AG08395 (cell line): ENCODE data around the gene MTMR11.
"Not testable (repeated sequence)": the region's sequence is repeated elsewhere in the genome, so short reads cannot be mapped to it uniquely, and the experiment has no call there.

Experiments
- DNase-seq: peaks from one replicate; pipeline ENCODE4 v3.0.0; 2012; ENCODE audit warnings: mixed read lengths, low spot score

MTMR11 gene

DNA sequence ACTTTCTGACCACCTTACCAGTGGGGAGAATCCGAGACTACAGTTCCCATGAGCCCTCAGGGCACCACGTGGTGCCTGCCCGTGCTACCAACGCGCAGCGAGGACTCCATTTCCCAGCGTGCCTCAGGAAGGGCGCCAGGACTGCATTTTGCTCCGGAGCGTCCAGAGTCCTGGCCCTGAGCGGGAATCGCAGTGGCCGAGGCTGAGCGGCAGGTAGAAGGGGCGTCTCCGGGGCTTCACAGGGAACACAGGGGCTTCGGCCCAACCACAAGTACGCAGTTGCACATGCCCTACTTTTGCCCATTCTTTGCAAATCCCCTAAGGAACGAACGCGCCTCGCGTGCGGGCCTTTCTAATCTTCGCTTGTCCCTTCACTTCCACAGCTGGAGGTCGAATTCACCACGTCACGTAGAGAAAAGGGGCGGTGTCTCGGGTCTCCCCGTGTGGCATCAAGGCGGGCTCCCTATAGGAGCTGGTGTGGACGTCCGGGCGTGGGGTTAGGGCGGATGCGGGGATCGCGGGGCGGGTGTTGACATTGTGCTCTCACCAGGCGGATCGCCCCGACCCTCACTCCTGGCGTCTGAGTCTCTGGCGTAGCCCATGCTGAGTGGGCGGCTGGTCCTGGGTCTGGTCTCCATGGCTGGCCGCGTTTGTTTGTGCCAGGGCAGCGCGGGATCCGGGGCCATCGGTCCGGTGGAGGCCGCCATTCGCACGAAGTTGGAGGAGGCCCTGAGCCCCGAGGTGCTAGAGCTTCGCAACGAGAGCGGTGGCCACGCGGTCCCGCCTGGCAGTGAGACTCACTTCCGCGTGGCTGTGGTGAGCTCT lies 37.0 kb downstream of the MTMR11 start, which contains the start of gene BOLA1:
BOLA1 (plus strand) TSS at position 109 of the 825 bp plus-strand sequence; CDS start at position 601, 492 bp downstream.
- peak; percentile 97 for DNase-seq

DNA sequence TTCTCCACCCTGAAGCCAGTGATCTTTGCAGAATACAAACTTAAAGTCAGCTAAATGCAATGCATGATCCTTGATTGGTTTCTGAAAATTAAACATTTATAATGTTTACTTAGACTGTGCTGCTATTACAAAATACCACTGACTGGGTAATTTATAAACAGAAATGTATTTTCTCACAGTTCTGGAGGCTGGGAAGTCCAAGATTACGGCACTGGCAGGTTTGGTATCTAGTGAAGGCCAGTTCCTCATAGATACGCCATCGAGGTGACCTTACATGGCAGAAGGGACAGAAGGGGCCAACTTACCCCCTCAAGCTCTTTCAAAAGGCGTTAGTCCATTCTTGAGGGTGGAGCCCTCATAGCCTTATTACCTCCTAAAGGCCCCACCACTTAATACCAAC lies 40.1 kb downstream of the MTMR11 start:
- no peak for DNase-seq

DNA sequence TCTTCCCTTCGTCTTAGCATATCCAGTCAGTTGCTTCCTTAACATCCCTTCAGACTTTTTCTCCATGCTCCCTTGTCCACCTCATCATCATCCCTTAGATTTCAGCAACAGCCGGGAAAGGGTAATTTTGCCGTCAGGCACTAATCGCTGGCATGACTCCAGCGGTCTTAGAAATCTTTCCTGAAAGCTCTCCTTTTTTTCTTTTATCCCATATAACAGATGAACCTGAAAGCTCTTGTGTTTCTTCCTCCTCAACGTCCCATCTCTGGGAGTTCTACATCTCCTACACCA lies 47.7 kb downstream of the MTMR11 start:
- DNase-seq: no peak

DNA sequence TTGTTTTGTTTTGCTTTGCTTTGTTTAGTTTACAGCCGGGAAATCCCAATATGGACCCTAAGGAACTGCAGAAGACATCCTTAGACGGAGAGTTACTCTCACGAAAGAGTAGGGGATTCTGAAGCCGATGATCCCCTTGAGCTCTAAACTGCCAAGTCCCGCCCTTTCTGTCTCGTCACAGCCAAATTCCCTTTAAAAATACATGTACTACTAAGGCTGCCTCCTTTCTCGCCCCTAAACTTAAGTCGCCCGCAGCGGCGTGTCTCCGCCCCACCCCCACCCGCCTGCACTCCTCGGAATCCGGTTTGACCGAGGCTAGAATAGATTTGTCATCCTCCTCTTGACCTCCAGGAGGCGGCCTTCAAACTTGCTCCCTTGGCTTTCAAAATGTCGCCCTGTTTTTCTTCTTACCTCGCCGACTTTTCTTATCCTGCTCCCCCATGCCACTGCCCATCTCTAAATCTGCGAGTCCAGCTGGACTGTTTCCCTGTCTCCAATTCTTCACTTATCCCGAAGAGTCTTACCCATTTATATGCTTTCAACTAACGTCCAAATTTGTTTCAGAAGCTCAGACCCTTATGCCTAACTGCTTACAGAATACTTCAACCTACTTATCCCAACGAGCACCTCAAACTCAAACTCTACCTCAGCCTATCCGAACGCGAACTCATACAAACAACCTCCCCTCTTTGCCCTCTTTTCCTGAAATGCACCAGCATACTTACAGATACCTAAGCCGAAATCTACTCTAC lies 48.3 kb downstream of the MTMR11 start:
- peak; percentile 78 for DNase-seq

DNA sequence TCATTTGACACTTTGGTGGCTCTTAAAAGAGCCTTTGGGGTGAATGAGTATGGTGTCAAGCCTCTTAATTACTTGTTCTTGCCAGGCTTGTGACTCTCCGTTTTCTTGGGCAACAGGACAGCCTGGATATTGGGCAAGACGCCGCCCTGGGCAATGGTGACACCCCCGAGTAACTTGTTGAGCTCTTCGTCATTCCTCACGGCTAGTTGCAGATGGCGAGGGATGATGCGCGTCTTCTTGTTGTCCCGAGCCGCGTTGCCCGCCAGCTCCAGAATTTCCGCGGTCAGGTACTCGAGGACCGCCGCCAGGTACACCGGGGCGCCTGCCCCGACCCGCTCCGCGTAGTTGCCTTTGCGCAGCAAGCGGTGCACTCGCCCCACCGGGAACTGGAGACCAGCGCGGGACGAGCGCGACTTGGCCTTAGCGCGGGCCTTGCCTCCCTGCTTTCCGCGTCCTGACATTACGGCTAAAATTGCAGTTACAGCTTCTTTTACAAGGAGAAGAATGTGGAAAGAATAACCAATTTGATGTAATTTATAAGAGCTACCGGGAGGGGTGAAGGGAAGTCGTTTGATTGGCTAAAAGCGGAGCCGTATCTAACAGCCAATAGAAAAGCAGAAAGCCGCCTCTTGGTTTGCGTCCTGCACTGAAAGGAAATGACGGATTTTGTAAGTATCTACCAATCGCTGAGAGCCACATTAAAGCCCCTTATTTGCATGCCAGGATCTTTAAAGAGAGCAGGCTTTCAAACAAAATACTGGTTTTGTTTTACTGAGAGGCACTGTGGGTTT lies 49.0 kb downstream of the MTMR11 start:
- peak; percentile 92 for DNase-seq

DNA sequence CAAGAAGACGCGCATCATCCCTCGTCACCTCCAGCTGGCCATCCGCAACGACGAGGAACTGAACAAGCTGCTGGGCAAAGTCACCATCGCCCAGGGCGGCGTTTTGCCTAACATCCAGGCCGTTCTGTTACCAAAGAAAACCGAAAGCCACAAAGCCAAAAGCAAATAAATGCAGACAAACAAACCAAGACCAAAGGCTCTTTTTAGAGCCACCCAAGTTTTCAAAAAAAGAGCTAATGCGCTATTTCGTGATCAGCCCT lies 49.6 kb downstream of the MTMR11 start:
- not testable (repeated sequence) for DNase-seq

DNA sequence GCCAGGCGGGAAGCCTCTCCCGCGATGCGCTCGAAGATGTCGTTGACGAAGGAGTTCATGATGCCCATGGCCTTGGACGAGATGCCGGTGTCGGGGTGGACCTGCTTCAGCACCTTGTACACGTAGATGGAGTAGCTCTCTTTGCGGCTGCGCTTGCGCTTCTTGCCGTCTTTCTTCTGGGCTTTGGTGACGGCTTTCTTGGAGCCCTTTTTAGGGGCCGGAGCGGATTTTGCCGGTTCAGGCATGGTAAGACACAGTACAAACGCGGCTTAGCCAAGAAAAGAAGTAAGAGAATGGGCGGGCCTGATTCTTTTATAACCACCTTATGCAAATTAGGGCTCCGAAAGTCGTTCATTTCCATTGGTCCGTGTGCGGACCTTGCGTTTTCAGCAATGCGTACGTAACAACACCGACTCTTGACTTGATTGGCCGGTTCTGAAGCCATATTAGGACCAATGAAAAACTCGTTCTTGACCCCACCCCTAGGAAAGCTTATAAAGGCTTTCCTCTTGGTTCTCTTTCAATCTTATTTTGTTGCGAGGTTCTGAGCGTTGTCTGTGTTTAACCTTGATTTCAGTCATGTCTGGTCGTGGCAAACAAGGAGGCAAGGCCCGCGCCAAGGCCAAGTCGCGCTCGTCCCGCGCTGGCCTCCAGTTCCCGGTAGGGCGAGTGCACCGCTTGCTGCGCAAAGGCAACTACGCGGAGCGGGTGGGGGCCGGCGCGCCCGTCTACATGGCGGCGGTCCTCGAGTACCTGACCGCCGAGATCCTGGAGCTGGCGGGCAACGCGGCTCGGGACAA lies 50.1 kb downstream of the MTMR11 start:
- DNase-seq: peak; percentile 95

DNA sequence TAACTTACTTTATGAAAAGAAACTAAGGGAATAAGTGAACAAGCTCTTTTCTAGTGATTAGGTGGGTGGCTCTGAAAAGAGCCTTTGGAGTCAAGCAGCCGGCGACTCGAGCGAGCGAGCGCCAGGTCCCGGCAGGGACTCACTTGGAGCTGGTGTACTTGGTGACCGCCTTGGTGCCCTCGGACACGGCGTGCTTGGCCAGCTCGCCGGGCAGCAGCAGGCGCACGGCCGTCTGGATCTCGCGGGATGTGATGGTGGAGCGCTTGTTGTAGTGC lies 50.6 kb downstream of the MTMR11 start:
- not testable (repeated sequence) for DNase-seq

DNA sequence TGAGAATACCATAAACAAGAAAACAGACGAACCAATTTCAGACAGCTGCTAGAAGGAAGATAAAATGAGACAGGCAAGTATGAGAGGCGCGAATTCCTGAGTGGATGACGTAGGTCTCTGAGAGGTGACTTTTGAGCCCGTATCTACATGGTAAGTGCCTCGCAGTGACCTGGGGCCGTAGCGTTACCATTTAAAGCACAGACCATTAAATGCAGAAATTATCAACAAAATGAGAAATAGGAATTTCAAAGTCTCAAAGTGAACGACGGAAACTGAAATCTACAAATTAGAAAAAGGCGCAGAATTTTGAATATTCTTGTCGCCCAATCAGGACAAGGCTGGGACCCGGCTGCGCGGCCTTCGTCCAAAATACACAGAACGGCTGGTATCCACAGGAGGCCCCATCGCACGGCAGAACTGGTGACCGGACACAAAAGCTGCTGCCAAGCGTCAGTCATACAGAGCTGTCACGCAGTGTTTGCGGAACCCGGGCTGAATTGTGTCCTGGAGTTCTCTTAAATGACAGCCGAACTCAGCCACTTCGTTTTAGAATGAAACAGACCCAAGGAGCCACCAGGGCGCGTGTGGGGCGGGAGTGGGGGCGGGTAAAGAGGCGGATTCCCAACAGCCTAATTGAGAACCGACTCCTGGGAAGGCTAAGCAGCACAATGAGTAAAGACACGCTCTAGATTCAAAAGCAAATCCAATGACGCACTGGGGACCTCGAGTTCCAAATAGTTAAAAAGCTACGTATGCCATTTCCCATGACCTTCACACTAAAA lies 51.1 kb downstream of the MTMR11 start:
- DNase-seq: peak; percentile 89

DNA sequence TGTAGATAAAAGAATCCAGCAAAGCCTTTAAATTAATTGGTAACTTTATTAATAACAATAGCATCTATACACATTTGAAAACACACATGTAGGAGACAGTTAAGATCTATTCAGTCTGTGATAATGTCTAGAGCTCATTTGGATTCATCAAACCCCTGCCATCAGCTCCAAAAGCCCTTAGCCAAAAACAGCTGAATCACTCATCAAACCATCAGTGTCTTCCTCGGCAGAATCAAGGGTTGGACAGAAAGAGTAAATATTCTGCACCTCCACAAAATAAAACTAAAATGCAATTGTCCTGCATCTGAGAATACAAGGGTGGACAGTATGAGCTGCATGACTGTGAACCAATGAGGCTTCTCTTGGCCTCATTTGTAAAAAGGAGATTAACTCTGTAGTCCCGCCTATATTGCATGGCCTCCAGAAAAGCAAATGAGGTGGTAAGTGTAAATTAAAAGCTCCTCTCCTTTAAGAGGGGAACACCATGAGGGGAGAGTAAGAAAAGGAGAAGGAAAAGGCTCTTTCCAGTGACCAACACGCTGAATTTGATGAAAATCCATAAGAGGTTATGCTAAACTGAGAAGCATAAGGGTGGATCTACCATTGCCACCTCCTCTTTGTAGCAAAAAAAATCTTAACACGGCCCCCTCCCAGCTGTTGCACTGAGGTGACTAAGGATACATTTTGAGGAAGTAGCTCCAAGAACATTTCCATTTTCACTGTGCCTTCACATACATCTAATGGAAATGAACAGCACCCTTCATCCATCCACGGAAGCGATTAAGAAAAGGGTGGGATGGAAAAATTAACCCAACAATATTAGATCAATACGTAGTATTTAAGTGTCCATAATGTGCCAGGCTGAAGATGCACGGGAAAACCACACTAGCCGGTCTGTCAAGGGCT lies 52.0 kb downstream of the MTMR11 start:
- no peak for DNase-seq

DNA sequence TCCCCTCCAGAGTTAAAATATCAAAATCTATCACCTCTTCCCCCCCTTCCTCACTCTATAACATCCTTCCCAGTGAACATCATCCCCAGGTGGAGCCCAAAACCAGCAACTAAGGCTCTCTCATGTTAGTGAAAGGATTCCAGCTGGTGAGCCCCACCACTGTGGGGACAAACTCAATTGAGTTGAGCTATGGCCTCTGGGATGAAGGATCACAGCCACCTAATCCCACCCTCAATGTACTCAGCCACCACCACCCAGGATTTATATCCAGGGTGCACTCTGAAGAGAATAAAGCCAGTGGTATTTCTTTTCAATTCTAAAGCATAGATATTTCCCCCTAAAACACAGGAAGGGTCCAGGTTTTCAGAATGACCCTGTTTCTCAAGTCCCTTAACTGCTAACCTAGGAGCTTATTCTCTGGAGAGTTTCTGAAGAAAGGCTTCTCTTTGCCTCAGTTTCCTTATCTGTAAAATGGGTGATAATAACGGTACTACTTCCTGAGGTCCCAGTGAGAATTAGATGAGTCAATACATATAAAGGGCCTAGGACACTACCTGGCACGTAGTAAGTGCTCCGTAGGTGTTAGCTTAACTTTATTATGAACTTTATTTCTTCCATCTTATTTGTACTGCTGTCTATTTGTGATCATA lies 53.0 kb downstream of the MTMR11 start:
- DNase-seq: no peak

DNA sequence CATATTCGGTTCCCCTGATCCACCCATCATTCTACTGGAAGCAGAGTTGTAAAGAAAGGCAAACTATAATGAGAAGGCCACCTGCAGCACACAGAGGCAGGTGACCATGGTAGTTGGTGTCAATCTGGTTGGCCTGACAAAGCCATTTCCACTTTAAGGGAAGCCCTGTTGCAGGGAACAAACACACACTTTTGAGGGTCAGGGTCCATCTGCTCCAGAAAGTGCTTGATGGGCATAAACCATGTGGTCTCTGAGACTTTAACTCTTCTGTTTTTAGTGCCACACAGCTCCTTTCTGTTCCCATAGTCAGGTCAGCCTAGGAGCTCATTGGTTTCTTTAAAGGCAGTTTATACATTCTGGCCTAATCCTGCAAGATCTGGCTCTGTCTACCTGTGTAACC lies 54.8 kb downstream of the MTMR11 start:
- DNase-seq: no peak

DNA sequence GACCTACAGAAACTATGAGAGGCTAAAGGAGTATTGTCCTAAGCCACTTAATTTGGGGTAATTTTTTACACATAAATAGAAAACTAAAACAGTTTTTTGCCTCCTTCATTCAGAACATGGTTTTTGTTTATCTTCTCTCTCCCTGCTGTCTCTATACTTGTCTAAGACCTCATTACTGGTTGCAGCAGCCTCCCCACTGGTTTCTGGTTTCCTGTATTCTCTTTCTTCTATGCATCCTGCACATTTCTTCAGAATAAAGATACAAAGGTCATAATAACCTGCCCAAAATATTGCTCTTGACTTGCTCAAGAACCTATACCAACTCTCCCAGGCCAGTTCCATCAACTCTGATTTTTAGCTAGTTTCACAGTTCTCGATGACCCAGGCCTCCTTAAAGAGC lies 57.1 kb downstream of the MTMR11 start:
- DNase-seq: no peak
